Tongue (tissue), 2 donors: ENCODE data around the gene KRTAP23-1. TPM values are rescaled to one million over a fixed set of nuclear protein-coding genes. Genes with fewer than 3 reads are reported as not detected.

ENCODE experiments used
- DNase-seq: peaks from one replicate; pipeline ENCODE4 v3.0.0-alpha.2; 2015
- total RNA-seq: library from RNA; depleted of rRNA; stranded (reverse); fragments of >200 nt; gene quantifications from one replicate; pipeline ENCODE4 v1.2.3, GENCODE V29; 2014

Gene KRTAP23-1, protein sequence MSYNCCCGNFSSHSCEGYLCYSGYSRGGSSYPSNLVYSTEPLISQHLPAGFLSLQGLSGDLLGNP
- not detected for total RNA-seq

DNA sequence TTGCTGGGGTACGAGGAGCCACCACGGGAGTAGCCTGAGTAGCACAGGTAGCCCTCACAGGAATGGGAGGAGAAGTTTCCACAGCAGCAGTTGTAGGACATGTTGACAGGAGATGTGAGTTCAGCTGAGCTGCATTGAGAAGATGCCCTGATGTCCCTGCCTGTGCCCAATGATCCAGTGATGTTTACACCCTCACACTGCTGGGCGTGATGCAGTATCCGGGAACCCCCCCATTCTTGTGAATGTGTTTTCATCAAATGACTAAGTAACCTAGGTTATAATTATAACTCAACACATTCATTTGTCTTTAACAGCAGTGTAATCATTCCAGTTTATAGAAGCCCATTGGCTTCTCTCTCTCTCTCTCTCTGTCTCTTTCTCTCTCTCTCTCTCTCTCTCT lies at the start of gene KRTAP23-1:
Gene KRTAP23-1 (minus strand): TSS at position 101 of the 400 bp plus-strand sequence. CDS start 0 bp downstream, at position 101.
- DNase-seq: no peak

DNA sequence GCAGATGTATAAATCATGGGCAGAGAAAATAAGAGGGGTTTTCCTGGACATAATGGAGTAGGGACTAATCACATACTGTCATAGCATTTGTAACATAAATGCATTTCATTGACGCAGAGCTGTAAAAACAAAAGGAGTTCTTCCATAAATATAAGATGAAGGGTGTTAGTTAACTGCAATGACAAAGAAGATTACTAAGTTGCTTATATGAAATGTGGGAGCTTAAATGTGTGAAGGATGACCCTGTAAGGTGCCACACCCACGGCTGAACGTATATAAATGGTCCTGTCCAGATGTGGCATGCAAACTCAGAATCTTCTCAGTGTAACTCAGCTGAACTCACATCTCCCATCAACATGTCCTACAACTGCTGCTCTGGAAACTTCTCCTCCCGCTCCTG lies 47.3 kb upstream of the KRTAP23-1 start, which contains the start of gene KRTAP13-1:
Gene KRTAP13-1 (plus strand): TSS at position 301 of the 400 bp plus-strand sequence. CDS start 56 bp downstream, at position 357.
- no peak for DNase-seq

DNA sequence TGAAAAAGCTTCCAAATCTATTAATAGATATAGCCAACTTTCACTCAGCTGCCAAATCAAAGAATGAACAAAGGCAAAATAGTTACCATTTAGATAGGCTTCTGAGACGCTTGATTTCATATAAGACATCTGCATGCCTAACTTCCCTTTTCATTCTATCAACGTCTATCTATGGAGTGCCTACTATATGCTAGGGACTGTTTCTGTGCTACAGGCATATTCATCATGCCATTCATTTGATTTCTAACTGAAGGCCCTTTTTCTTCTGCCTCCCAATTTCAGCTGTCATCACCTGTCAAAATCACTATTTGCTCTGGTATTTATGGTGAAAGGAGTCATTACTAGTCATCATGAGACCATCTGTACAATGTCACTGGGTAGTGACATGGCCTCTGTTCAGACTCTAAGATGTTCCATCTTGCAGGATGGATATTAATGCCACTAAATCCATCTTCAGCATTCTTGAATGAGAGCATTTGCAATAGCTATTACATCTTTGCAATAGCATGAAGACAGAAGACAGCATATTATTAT lies 43.2 kb upstream of the KRTAP23-1 start:
- DNase-seq: peak; percentile 37

DNA sequence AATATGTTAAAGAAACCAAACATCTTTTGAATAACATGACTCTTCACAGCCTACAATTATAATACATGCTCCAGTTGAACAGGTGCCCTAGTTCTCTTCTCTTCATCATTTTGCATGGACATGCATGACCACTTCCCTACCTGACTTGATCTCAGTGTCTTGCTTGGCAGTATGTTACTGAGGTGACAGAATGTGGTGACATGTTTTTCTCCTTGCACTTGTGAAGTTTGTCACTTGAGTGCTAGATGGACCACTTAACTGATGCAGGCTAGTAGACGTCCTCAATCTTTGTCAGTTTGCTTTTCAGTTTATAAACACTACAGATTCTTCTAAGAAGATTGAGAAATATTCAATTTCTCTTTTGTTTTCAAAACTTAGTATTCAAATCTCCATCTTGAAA lies 33.8 kb upstream of the KRTAP23-1 start:
- no peak for DNase-seq

DNA sequence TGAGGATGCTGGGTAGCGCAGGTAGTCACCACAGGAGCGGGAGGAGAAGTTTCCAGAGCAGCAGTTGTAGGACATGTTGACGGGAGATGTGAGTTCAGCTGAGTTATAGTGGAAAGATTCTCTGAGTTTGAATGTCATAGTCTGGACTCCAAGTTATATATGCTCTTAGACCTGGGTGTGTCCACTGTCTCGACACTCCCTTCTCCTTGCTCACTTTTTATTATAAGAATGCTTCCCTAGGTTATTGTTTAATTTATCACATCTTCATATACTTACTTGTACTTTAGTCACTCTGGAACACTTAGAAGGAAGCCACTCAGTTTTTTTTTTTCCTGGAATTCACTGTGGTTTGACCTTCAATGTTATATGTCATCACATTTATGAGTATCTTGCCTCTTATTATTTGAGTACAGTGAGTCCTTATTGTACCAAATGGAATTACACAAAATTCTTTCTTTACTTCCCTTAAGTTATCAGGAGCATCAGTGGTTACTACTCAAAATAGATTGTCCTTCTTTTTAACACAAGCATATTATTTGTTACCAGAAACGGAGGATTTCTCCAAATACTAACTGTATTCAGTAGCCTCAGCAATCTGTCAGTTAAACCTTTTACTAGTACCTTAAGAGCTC lies 23.8 kb upstream of the KRTAP23-1 start, which contains the start of gene KRTAP13-2:
Gene KRTAP13-2 (minus strand): TSS at position 133 of the 632 bp plus-strand sequence. CDS start 58 bp downstream, at position 75.
- no peak for DNase-seq

DNA sequence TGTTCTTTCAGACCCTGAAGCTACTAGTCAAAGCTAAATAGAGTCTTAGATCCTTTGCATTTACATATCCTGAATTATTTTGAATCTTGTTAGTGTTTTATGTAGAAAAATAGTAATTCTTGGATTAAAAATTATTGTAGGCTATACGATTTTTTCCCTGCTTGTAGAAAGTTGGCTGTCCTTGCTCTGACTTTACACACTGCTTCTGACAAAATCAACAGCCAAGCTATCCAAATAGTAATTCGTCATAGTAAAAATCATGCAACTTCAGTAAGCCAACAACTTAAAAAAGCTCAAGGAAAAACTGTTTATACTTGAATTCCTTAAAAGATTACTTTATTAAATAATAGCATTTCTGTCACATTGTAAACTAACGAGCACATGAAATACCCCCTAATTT lies 7.5 kb upstream of the KRTAP23-1 start:
- DNase-seq: no peak

DNA sequence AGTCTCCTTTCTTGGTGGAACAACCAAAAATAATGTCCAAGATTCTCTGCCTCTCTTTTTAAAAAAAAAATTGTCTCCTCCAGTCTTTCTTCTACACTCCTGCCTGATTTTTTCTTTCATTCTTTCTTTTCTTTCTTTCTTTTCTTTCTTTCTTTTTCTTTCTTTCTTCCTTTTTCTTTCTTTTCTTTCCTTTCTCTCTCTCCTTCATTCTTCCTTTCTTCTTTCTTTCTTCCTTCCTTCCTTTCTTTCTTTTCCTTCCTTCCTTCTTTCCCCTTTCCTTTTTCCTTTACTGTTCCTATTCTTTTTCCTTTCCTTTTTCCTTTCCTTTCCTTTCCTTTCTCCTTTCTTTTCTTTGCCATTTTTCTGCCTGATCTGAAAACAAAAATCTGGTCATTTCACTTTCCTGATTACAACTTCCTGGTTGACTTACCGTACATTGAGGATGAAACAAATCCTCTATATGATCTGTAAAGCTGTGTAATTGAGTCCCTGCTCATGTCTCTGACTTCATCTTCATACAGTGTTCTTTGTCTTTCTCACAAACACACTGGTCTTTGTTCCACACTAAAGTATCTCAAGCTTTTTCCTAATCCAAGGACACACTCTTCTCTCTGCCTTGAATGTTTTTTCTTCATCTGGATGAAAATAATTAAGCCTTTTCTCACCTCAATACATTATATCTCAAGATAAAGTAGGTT lies 6.1 kb upstream of the KRTAP23-1 start:
- DNase-seq: no peak

DNA sequence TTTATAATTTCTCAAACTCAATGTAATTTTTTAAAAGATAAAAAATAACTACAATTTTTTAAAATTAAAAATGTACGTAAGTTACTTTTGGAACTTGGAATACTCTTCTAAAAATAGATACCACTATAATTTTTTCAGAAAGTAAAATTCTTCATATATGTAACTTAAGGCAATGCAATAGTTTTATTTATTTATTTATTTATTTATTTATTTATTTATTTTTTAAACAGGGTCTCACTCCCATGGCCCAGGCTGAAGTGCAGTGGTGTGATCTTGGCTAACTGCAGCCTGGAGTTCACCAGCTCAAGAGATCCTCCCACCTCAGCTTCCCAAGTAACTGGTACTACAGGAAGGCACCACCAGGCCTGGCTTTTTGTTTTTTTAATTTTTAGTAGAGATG lies 3.1 kb upstream of the KRTAP23-1 start:
- DNase-seq: no peak

DNA sequence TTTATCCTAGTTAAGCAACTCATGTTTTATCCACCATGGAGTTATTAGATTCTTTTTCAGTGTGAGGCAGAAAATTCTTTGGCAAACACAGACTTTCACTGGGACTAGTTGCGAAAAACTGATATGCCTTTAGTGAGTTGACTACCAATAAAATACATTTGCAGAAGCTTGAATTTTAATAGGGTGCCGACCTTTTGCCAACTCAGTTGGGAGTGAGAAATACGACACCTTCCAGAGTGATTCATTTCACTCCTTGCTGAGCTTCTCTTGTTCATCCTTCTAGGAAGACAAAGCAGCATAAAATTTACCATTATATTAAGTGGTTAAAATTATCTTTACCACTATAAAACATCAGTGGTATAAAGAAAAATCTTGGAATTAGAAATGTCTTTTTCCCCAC lies 1.2 kb upstream of the KRTAP23-1 start:
- DNase-seq: no peak

DNA sequence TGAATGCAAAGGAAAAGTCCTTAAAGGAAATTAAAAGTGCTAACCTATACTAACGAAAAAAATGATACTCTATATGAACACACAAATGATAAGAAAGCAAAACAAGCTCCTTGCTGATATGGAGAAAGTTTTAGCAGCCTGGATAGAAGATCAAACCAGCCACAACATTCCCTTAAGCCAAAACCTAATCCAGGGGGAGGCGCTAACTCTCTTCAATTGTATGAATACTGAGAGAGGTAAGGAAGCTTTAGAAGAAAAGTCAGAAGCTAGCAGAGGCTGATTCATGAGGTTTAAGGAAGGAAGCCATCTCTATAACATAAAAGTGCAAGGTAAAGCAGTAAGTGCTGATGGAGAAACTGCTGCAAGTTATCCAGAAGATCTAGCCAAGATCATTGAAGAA lies 3.4 kb downstream of the KRTAP23-1 start:
- no peak for DNase-seq

DNA sequence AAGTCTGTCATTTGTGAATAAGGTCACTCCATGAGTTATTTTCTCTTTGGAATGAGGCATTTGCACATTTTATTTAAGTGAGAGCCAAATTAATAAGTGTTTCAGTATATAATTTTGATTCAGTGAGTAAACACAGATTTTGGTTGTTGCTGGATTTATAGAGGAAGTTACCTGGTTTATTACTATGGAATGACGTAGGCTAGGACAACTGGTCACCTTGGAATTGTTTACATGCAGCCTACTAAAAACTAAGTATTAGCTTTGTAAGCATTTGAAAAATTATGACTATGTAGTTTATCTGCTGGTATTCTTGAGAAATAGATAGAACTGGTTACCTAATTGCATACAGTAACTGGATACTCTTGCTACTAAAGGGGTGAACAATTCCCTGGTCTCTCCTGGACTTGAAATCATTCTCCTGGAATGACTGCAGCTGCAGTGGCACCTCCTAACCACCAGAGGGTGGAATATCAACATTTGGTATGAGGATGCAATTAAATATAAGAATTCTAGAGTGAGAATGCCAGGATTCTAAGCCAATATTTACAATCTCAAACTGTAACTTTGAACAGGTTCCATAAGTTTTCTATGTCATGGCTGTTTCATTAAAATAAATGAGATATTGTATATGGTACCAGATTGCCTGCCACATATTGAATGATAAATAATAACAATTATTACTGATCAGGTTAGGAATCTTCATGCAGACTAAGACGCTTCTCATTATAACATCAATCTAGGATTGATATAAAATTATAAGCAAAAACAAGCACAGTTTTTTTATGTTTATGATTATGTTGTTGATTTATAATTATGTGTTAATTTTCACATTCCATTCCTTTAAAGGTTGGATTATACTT lies 7.5 kb downstream of the KRTAP23-1 start:
- peak; percentile 45 for DNase-seq

DNA sequence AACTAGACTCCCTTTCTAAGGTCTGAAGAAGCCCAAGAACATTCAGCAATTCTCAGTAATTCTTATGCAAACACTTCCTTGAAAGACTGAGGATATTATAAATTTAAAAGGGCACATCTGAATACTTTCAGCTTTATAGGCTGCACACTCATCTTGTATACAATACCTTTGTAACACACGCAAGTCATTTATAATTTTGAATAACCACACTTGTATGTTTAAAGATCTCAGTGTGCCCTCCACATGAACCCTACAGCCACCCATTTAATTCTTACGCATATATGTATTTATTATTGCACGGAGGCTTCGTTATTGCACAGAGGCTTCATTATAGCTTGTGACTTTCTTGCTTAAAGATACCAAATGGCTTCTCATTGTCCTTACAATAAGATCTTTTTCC lies 9.7 kb downstream of the KRTAP23-1 start:
- no peak for DNase-seq

DNA sequence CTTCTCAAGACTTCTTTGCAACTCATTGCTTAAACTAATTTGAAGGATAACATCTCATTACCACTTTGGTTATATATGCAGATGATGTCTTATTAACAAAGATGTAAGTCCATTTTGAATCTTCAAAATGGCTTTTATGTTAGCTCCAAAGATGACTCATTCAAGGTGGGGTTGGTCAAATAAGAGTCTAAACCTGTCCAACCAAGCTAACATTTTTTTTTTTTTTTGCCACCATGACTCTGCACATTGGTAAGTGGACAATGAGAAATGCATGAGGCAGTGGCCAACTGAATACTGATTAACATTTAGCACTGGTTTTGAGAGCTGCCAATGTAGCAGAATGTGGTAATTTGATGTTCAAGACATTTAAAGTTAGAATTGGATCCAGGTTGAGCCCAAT lies 10.6 kb downstream of the KRTAP23-1 start:
- DNase-seq: no peak

DNA sequence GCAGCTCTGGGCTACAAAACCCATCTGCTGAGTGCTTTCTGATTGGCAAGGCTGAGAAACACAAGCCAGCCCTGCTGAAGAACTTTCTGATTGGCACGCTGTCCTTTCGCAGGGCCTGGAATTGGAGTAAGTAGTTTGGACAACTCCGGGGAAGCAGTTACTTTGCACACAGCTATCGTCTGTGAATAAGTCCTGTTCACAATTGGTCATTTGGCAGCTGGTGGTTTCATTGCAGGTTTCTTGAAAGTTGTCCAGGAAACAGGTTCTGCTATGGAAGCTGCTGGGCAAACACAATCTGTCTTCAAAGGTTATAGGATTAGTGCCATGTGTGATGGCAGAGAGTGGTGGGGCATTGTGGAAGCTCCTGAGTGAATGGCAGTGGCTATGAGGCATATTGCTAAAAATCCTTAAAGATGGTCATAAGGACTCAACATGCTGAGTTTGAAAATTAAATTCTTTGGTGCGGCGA lies 11.1 kb downstream of the KRTAP23-1 start, which contains the start of gene KRTAP27-1:
Gene KRTAP27-1 (minus strand): TSS at position 419 of the 469 bp plus-strand sequence. CDS start 26 bp downstream, at position 393.
- no peak for DNase-seq

DNA sequence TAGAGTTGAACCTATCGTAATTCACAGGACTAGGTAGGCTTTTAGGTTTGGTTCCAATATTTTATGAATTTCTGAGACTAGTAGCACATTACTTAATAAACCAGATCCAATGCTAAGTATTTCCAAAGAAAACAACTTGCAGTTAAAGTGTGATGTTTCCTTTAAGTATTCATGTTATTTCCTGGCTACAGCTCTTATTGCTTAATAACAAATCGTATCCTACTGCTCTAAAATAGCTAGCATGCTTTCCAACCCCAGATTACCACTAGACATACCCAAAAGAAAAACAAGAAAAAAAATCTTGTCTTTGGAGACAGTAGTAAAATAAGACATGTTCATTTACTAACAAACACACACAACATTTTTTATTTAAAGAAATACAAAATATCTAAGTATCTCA lies 11.8 kb downstream of the KRTAP23-1 start:
- DNase-seq: no peak

DNA sequence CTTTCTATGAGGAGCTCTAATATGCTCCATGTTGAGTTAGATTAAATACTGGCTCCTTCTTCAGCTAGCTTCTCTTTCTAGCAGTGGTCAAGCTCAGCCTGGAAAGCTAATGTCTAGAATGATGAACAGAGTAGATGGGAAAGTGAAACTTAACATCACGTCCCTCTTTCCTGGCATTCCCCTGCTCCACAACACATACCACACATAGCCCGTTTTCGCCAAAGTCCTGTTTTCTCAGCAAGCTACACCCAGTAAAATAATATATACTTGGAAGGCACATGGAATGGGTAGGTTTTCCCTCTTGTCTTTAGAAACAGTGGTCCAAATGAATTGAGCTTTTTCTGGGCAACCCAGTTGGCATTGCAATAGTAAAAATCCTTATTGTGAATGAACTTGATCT lies 14.7 kb downstream of the KRTAP23-1 start:
- DNase-seq: no peak

DNA sequence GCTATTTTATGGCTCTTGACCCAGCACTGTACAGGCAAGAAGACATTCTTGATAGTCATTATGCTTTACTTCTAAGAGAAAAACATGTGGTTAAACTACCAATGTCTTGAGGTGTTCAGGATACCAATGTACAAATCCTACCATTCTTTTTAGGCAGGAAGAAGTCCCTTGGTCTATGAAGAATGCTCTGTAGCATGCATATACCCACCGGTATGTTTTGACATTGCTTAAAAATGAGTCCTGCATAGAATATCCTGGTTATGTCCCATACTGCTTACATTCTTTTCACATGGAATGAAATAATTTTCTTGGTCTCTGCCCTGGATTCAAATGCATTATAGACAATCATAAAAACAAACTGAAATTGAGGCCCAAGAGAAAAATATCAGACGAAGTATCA lies 15.7 kb downstream of the KRTAP23-1 start:
- DNase-seq: no peak

DNA sequence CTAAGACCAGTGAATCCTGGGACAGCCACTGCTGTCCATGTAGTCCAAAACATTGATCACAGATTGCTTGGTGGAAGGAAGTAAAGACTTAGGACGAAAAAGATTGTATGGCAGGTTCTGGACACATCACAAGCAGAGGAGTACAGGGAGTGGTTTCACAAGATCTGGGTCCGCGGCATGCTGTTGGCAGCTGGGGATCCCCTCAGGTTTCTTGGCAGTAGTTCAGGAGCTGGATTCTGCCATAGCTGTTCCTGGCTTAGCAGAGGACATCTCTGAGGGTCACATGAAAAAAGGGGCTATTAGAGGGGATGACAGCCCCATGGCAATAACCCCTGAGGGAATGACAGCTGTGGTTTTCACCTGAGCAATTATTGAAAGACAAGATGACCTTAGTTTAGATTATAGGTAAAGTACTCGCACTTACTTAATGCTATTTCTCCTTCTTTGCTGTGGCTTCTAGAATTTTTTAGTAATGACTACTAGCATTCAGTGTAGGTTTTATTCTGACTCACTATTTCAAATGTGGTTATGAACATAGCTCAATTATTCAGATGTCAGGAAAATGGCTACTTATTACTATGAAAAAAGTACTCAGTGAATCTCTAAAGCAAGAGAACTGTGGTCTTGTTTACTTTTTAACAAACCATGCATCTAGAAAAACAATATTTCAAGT lies 19.1 kb downstream of the KRTAP23-1 start:
- no peak for DNase-seq

DNA sequence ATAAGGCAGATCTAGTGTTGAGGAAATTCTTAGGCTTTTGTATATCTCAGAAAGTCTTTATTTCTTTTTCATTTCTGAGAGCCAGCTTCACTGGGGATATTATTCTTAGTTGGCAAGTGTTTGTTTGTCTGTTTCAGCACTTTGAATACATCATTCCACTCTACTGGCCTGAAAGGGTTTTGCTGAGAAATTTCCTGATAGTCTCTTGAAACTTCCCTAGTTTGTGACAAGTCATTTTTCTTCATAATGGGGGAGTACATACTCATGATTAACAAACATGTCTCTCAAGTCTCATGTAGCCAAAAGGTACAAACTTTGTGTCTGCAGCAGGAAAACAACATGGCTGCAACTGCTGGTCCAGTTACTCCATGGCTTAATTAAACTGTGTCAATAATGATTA lies 22.0 kb downstream of the KRTAP23-1 start:
- DNase-seq: no peak

DNA sequence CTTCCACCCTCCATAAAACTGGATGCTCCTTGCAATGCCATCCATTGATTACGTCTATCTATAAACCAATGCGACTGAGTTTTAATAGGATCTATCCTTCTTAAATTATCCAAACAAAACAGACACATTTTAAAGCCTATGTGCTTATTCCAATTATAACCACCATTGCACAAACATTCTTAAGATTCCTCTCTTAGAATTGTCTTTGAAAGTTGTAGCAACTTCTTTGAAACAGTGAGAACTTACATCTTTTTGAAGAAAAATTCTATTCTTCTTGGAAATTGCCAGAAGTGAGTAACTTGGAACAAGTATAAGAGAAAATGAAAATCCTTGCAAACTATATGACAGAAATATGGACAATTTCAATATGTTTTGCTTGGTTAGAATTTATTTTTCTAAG lies 28.2 kb downstream of the KRTAP23-1 start, which contains the start of gene KRTAP26-1:
Gene KRTAP26-1 (minus strand): TSS at position 101 of the 400 bp plus-strand sequence. CDS start 280 bp downstream, outside the sequence.
- DNase-seq: no peak

DNA sequence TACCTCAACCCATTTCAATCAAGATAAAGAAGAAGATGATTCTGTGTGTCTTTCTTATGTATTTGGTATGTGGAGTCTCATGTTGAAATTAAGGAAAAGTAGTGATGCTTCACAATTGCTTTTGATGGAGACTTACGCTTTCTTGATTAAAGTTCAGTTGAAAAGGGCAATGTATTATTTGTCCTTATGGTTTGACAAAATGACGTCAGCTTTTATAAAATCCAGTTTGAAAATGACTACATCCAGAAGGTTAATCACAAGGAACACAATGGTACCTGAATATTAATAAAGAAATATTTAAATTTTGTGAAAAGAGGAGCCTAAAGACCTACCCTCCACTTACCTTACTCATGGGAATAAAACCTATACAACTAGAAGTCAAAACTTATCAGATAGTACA lies 32.7 kb downstream of the KRTAP23-1 start:
- DNase-seq: no peak
